Astrocyte (in vitro differentiated cells and primary cell): ENCODE data around the gene MKI67. TPM values are rescaled to one million over a fixed set of nuclear protein-coding genes. Genes with fewer than 3 reads are reported as not detected.
"Not testable (repeated sequence)": the region's sequence is repeated elsewhere in the genome, so short reads cannot be mapped to it uniquely, and the experiment has no call there.

Experiments
- DNase-seq: peaks from one replicate; pipeline ENCODE4 v3.0.0-alpha.2; 2010; ENCODE audit warnings: low read depth
- FAIRE-seq: peaks from 2 replicates; lab custom pipeline; 2011; peaks lifted over from hg19 to GRCh38; lab: Jason Lieb, UNC
- H2AFZ ChIP-seq: 2 replicates; pipeline ENCODE4 v1.6.0; 2012; ENCODE audit warnings: low read depth, low read length, inconsistent platforms
- H3K27ac ChIP-seq: 2 replicates; pipeline ENCODE4 v1.5.1; 2011; ENCODE audit warnings: low read depth, low read length, inconsistent platforms
- H3K27me3 ChIP-seq: 2 replicates; pipeline ENCODE4 v1.6.0; 2011; ENCODE audit warnings: low read length, inconsistent platforms; ENCODE audit not compliant: insufficient read depth
- H3K36me3 ChIP-seq: 2 replicates; pipeline ENCODE4 v1.5.1; 2011; ENCODE audit warnings: low read length, inconsistent platforms; ENCODE audit not compliant: insufficient read depth
- H3K4me1 ChIP-seq: 2 replicates; pipeline ENCODE4 v1.5.1; 2011; ENCODE audit warnings: low read length, inconsistent platforms; ENCODE audit not compliant: insufficient read depth
- H3K4me2 ChIP-seq: 2 replicates; pipeline ENCODE4 v1.6.0; 2012; ENCODE audit warnings: low read length, inconsistent platforms
- H3K4me3 ChIP-seq: 2 replicates; pipeline ENCODE4 v1.5.1; 2011; ENCODE audit warnings: low read depth, mild to moderate bottlenecking, low read length, inconsistent platforms; ENCODE audit not compliant: insufficient read depth
- H3K79me2 ChIP-seq: 2 replicates; pipeline ENCODE4 v1.6.0; 2012; ENCODE audit warnings: mild to moderate bottlenecking, low read length, inconsistent platforms; ENCODE audit not compliant: insufficient read depth
- H3K9ac ChIP-seq: 2 replicates; pipeline ENCODE4 v1.6.0; 2012; ENCODE audit warnings: mild to moderate bottlenecking, low read length, inconsistent platforms
- H3K9me3 ChIP-seq: 2 replicates; pipeline ENCODE4 v1.5.1; 2012; ENCODE audit warnings: low read depth, mild to moderate bottlenecking, low read length, inconsistent platforms; ENCODE audit not compliant: insufficient read depth
- H4K20me1 ChIP-seq: 2 replicates; pipeline ENCODE4 v1.6.0; 2012; ENCODE audit warnings: low read length, inconsistent platforms; ENCODE audit not compliant: insufficient read depth
- H3K27ac Mint-ChIP-seq: one replicate; pipeline ENCODE4 v1.8.0; 2021; ENCODE audit warnings: mild to moderate bottlenecking, mixed read lengths; ENCODE audit not compliant: unreplicated experiment
- H3K27me3 Mint-ChIP-seq: one replicate; pipeline ENCODE4 v1.8.0; 2021; ENCODE audit warnings: low read depth, mixed read lengths; ENCODE audit not compliant: unreplicated experiment
- H3K36me3 Mint-ChIP-seq: one replicate; pipeline ENCODE4 v1.8.0; 2021; ENCODE audit warnings: low read depth, mixed read lengths; ENCODE audit not compliant: unreplicated experiment
- H3K4me1 Mint-ChIP-seq: one replicate; pipeline ENCODE4 v1.8.0; 2021; ENCODE audit warnings: low read depth, mixed read lengths; ENCODE audit not compliant: unreplicated experiment
- H3K4me3 Mint-ChIP-seq: one replicate; pipeline ENCODE4 v1.8.0; 2021; ENCODE audit warnings: mild to moderate bottlenecking, moderate library complexity, mixed read lengths; ENCODE audit not compliant: unreplicated experiment
- H3K9me3 Mint-ChIP-seq: one replicate; pipeline ENCODE4 v1.8.0; 2021; ENCODE audit warnings: mild to moderate bottlenecking, mixed read lengths; ENCODE audit not compliant: unreplicated experiment
- CTCF ChIP-seq: IDR thresholded peaks from 2 replicates; pipeline ENCODE4 v1.5.1; 2011; ENCODE audit warnings: low read depth, mild to moderate bottlenecking, inconsistent platforms, low read length, moderate library complexity; ENCODE audit not compliant: insufficient read depth
- EZH2 ChIP-seq: IDR thresholded peaks from 2 replicates; pipeline ENCODE4 v1.6.1; 2012; ENCODE audit warnings: mild to moderate bottlenecking, low read length, inconsistent platforms; ENCODE audit not compliant: insufficient read depth
- total RNA-seq: library from RNA; stranded (reverse); gene quantifications from 2 replicates; pipeline ENCODE4 v1.2.1, GENCODE V29; 2021

MKI67 gene
- total RNA-seq, 1 donor from 2014 or later = 4.6 TPM

DNA sequence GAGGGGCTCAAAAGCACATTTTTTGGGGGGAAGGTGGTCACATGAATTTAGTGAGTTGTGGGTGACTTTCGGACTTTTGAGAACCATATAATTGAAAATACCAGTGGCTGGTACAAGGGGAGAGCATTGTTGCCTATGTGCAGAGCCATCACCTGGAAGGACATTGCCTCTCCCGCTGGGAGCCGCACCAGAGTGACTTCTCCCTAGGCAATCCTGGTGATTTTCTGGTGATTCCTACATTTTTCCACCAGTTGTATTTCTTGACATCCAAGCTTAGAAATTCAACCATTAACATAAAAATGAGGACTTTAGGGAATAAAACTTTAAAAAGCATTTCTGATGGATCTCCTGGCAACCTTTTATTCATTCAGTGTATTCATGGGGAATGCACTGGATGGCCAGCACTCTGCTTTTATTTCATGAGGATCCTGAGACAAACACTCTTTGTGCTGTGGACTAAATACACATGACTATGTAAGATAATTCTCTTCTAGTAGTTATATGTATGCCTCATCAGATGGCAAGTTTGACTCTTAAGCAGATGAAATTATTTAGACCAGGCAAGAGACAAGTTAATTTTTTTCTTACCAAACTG lies 41.8 kb upstream of the MKI67 start:
- no peak overlapping the region for H3K27ac ChIP-seq
- no peak overlapping the region for H3K27ac Mint-ChIP-seq

GRCh38 chr10:128167123-128167522 lies 40.9 kb upstream of the MKI67 start:
- not testable (repeated sequence) for FAIRE-seq, H3K9me3 ChIP-seq, H3K27ac Mint-ChIP-seq, H3K36me3 Mint-ChIP-seq, H3K36me3 ChIP-seq, H3K4me2 ChIP-seq, H3K4me1 ChIP-seq, H3K9ac ChIP-seq, H3K4me3 ChIP-seq, H3K27me3 ChIP-seq, H4K20me1 ChIP-seq, H3K27ac ChIP-seq, H3K4me1 Mint-ChIP-seq, H3K9me3 Mint-ChIP-seq, H3K4me3 Mint-ChIP-seq, H3K79me2 ChIP-seq, H2AFZ ChIP-seq, DNase-seq
- H3K27me3 Mint-ChIP-seq = peaks cover 22% of the 10 kb centered on the region

More for the DNA sequence above, 41.8 kb upstream of the MKI67 start:
- no peaks in the 10 kb centered on the region for H3K4me1 ChIP-seq
- TF ChIP-seq CTCF (no peak), EZH2 (no peak)
- Mint-ChIP-seq H3K9me3 (peaks cover 2% of the 10 kb centered on the region), H3K36me3 (no peaks in the 10 kb centered on the region), H3K27me3 (peaks cover 19% of the 10 kb centered on the region), H3K4me1 (no peaks in the 10 kb centered on the region), H3K4me3 (no peak overlapping the region)
- no peak overlapping the region for H3K9ac ChIP-seq
- H2AFZ ChIP-seq = no peak overlapping the region
- no peaks in the 10 kb centered on the region for H3K9me3 ChIP-seq
- no peak overlapping the region for H3K4me2 ChIP-seq
- no peaks in the 10 kb centered on the region for H3K27me3 ChIP-seq
- DNase-seq (no peak), FAIRE-seq (no peak)
- no peak overlapping the region for H3K4me3 ChIP-seq
- no peaks in the 10 kb centered on the region for H4K20me1 ChIP-seq
- no peaks in the 10 kb centered on the region for H3K36me3 ChIP-seq
- H3K79me2 ChIP-seq = no peaks in the 10 kb centered on the region

GRCh38 chr10:128166151-128166550 lies 39.9 kb upstream of the MKI67 start:
- Mint-ChIP-seq H3K4me1 (no peaks in the 10 kb centered on the region), H3K4me3 (no peak overlapping the region), H3K9me3 (peaks cover 2% of the 10 kb centered on the region), H3K36me3 (no peaks in the 10 kb centered on the region), H3K27me3 (peaks cover 27% of the 10 kb centered on the region), H3K27ac (no peak overlapping the region)
- H3K27me3 ChIP-seq = no peaks in the 10 kb centered on the region
- no peaks in the 10 kb centered on the region for H3K36me3 ChIP-seq
- no peaks in the 10 kb centered on the region for H3K9me3 ChIP-seq
- no peak overlapping the region for H3K9ac ChIP-seq
- H3K4me1 ChIP-seq = no peaks in the 10 kb centered on the region
- H3K27ac ChIP-seq = no peak overlapping the region
- H4K20me1 ChIP-seq = no peaks in the 10 kb centered on the region
- no peak overlapping the region for H3K4me2 ChIP-seq
- no peak for FAIRE-seq
- no peak overlapping the region for H2AFZ ChIP-seq
- H3K4me3 ChIP-seq = no peak overlapping the region
- no peaks in the 10 kb centered on the region for H3K79me2 ChIP-seq
- no peak for DNase-seq
- TF ChIP-seq EZH2 (no peak), CTCF (no peak)
